ENCODE data around the gene TAF6. TPM values are rescaled to one million over a fixed set of nuclear protein-coding genes. Genes with fewer than 3 reads are reported as not detected.

The TAF6 gene
- total RNA-seq, 4 donors from 2014 or later = 21.0 to 37.5 (median 30.3) TPM

GRCh38 chr7:100155553-100156317 lies 36.6 kb upstream of the TAF6 start:
- TF ChIP-seq CTCF (IDR thresholded peaks at IDR 0.05) = no peak
- no peak for DNase-seq (ENCODE audit: low spot score)
- ATAC-seq (ENCODE audit: low FRiP score) = no peak

GRCh38 chr7:100154651-100155491 lies 35.7 kb upstream of the TAF6 start:
- no peak for TF ChIP-seq CTCF (IDR thresholded peaks at IDR 0.05)
- ATAC-seq (ENCODE audit: low FRiP score) (no peak), DNase-seq (ENCODE audit: low spot score) (no peak)

- no peak for TF ChIP-seq CTCF (IDR thresholded peaks at IDR 0.05)
- ATAC-seq (ENCODE audit: low FRiP score) = no peak
- no peak for DNase-seq (ENCODE audit: low spot score)
Measured at GRCh38 chr7:100153708-100154535, 34.8 kb upstream of the TAF6 start.

- no peak for TF ChIP-seq CTCF (IDR thresholded peaks at IDR 0.05)
- no peak for DNase-seq (ENCODE audit: low spot score)
- no peak for ATAC-seq (ENCODE audit: low FRiP score)
Measured at GRCh38 chr7:100152937-100153666, 33.9 kb upstream of the TAF6 start.

- no peak for TF ChIP-seq CTCF (IDR thresholded peaks at IDR 0.05)
- ATAC-seq (ENCODE audit: low FRiP score) (no peak), DNase-seq (ENCODE audit: low spot score) (no peak)
Measured at GRCh38 chr7:100152404-100152803, 33.2 kb upstream of the TAF6 start.
